K562 (cell line): ENCODE measurements around the gene TLE7. TPM values are rescaled to one million over a fixed set of nuclear protein-coding genes. Genes with fewer than 3 reads are reported as not detected.

ENCODE experiments used
- ATAC-seq: fragments of 200-7000 bp; cut with Tn5 transposase; 3 replicates; pipeline ENCODE4 v1.9.1; 2020; ENCODE audit warnings: moderate library complexity
- BruUV-seq: library from RNA; stranded (reverse); fragments of 400-500 nt; replicated peaks from 2 replicates; lab custom pipeline; 2021; lab: Mats Ljungman, UMichigan
- CTCF ChIA-PET: fragments of 300-600 bp; formaldehyde crosslinking; extraction: SDS; loops from one replicate; lab custom pipeline; 2021; ENCODE audit warnings: low intra/inter-chr PET ratio; lab: Yijun Ruan, JAX
- POLR2A ChIA-PET: fragments of 300-600, 350-650 bp; sonication (Branson Sonifier 250); formaldehyde crosslinking; extraction: SDS; loops from one replicate; lab custom pipeline; 2021; ENCODE audit warnings: antibody characterized with exemption, inconsistent platforms; lab: Yijun Ruan, JAX
- DNase-seq, 4 experiments: peaks; one replicate each; pipeline versions ENCODE4 v3.0.0 to v3.0.0-alpha.2; 2011 to 2018; ENCODE audit warnings: low spot score in 3 of 4, mixed read lengths in 3 of 4; ENCODE audit errors: extremely low read depth in 1 of 4
- FAIRE-seq: peaks from 2 replicates; lab custom pipeline; 2011; peaks lifted over from hg19 to GRCh38; lab: Jason Lieb, UNC
- H2AFZ ChIP-seq: 2 replicates; pipeline ENCODE4 v1.6.0; 2011; ENCODE audit warnings: low read depth, low read length, control low read depth, inconsistent platforms
- H3K27ac ChIP-seq: fragments of 200-600 bp; 3 replicates; pipeline ENCODE4 v1.8.0; 2011; ENCODE audit warnings: low read depth, mild to moderate bottlenecking, control low read depth, inconsistent platforms, low read length, moderate library complexity, mixed read lengths; ENCODE audit errors: extremely low read depth
- H3K27me3 ChIP-seq, 2 experiments: fragments of 300-600 bp in 1 of 2; 2 replicates in 1 of 2; 3 replicates in 1 of 2; pipeline versions ENCODE4 v1.6.0 to v1.8.0; 2011; ENCODE audit warnings: inconsistent platforms in 2 of 2, low read length in 2 of 2, mild to moderate bottlenecking in 1 of 2, mixed read lengths in 1 of 2, moderate library complexity in 1 of 2; ENCODE audit not compliant: control insufficient read depth in 2 of 2, insufficient read depth in 2 of 2
- H3K36me3 ChIP-seq: fragments of 300-600 bp; 3 replicates; pipeline ENCODE4 v1.8.0; 2011; ENCODE audit warnings: mild to moderate bottlenecking, low read length, inconsistent platforms; ENCODE audit not compliant: control insufficient read depth, insufficient read depth
- H3K4me1 ChIP-seq, 2 experiments: fragments of 200-600 bp in 1 of 2; replicated peaks in 1 of 2; 2 replicates in 1 of 2; 3 replicates in 1 of 2; pipeline versions ENCODE4 v1.5.1 to v1.8.0; 2011; ENCODE audit warnings: inconsistent platforms in 2 of 2, low read length in 2 of 2, mild to moderate bottlenecking in 1 of 2, mixed read lengths in 1 of 2, moderate library complexity in 1 of 2; ENCODE audit not compliant: control insufficient read depth in 2 of 2, insufficient read depth in 2 of 2
- H3K4me2 ChIP-seq: 2 replicates; pipeline ENCODE4 v1.6.1; 2011; ENCODE audit warnings: low read length, control low read depth, inconsistent platforms, mixed read lengths; ENCODE audit not compliant: insufficient read depth
- H3K4me3 ChIP-seq: fragments of 200-600 bp; sonication (generic), shearing (Covaris generic); 2 replicates; pipeline ENCODE4 v1.5.1; 2016; ENCODE audit warnings: control low read depth, inconsistent platforms
- H3K79me2 ChIP-seq: fragments of 200-600 bp; 3 replicates; pipeline ENCODE4 v1.8.0; 2011; ENCODE audit warnings: low read length, inconsistent platforms; ENCODE audit not compliant: control insufficient read depth, insufficient read depth
- H3K9ac ChIP-seq, 2 experiments: 2 replicates each; pipeline versions ENCODE4 v1.6.0 to v1.6.1; 2011; ENCODE audit warnings: low read depth in 2 of 2, low read length in 2 of 2, control low read depth in 1 of 2, inconsistent platforms in 1 of 2, mild to moderate bottlenecking in 1 of 2, mixed read lengths in 1 of 2; ENCODE audit not compliant: insufficient read depth in 1 of 2
- H3K9me1 ChIP-seq: one replicate; pipeline ENCODE4 v1.6.0; 2011; ENCODE audit warnings: inconsistent platforms, mild to moderate bottlenecking, low read length, moderate library complexity; ENCODE audit not compliant: control insufficient read depth, insufficient read depth
- H3K9me3 ChIP-seq: replicated peaks from 2 replicates; pipeline ENCODE4 v1.5.1; 2011; ENCODE audit warnings: low read depth, low read length, inconsistent platforms; ENCODE audit not compliant: control insufficient read depth, insufficient read depth
- H4K20me1 ChIP-seq: replicated peaks from 2 replicates; pipeline ENCODE4 v1.6.1; 2011; ENCODE audit warnings: low read length, inconsistent platforms, mixed read lengths; ENCODE audit not compliant: control insufficient read depth, insufficient read depth
- ADNP ChIP-seq: fragments of 200-800 bp; sonication (Bioruptor generic); IDR thresholded peaks from 2 replicates; pipeline ENCODE4 v1.6.1; 2016; ENCODE audit warnings: missing genetic modification characterization, missing compliant biosample characterization
- ATF3 ChIP-seq, 2 experiments: fragments of 450-650 bp in 1 of 2; sonication (generic) in 1 of 2; formaldehyde crosslinking in 1 of 2; IDR thresholded peaks in 1 of 2; conservative IDR thresholded peaks in 1 of 2; 2 replicates each; pipeline versions ENCODE4 v1.6.1 to v1.8.1; 2016 to 2023; ENCODE audit warnings: mild to moderate bottlenecking in 2 of 2, moderate library complexity in 2 of 2, inconsistent platforms in 1 of 2, missing genetic modification reagents in 1 of 2
- BCL6 ChIP-seq: fragments of 250-450 bp; sonication (Bioruptor Pico); IDR thresholded peaks from 2 replicates; pipeline ENCODE4 v1.4.0; 2020
- BCOR ChIP-seq: fragments of 450-650 bp; IDR thresholded peaks from 2 replicates; pipeline ENCODE4 v1.6.1; 2016
- CEBPB ChIP-seq: fragments of 450-650 bp; IDR thresholded peaks from 2 replicates; pipeline ENCODE4 v1.6.1; 2016; ENCODE audit warnings: missing genetic modification characterization, missing compliant biosample characterization
- CUX1 ChIP-seq: fragments of 200-800 bp; sonication (Bioruptor generic); IDR thresholded peaks from 2 replicates; pipeline ENCODE4 v1.6.1; 2016; ENCODE audit warnings: missing genetic modification characterization, missing compliant biosample characterization
- DDX20 ChIP-seq: fragments of 450-650 bp; IDR thresholded peaks from 2 replicates; pipeline ENCODE4 v1.6.1; 2016; ENCODE audit warnings: missing genetic modification characterization, low read depth, mild to moderate bottlenecking, missing compliant biosample characterization, moderate library complexity
- ETV1 ChIP-seq: fragments of 450-650 bp; conservative IDR thresholded peaks from 2 replicates; pipeline ENCODE4 v1.6.1; 2016; ENCODE audit warnings: missing genetic modification characterization, control low read depth, low read depth, missing compliant biosample characterization
- KDM1A ChIP-seq, 2 experiments: fragments of 450-650 bp; IDR thresholded peaks; 2 replicates each; pipeline ENCODE4 v1.6.1; 2016; ENCODE audit warnings: mild to moderate bottlenecking in 2 of 2
- RBM25 ChIP-seq: fragments of 200-400 bp; formaldehyde crosslinking; IDR thresholded peaks from 2 replicates; pipeline ENCODE4 v1.6.1; 2018; ENCODE audit warnings: low read length, low read depth, moderate library complexity; ENCODE audit not compliant: severe bottlenecking
- RCOR1 ChIP-seq, 2 experiments: IDR thresholded peaks; 2 replicates each; pipeline ENCODE4 v1.6.1; 2012; ENCODE audit warnings: low read depth in 2 of 2, low read length in 2 of 2, borderline replicate concordance in 1 of 2, improper control_type of control experiment in 1 of 2
- TCFL5 ChIP-seq: fragments of 250-450 bp; sonication (Bioruptor Pico); conservative IDR thresholded peaks from 2 replicates; pipeline ENCODE4 v1.6.1; 2021; ENCODE audit warnings: mild to moderate bottlenecking, moderate library complexity, matching md5 sums
- ZNF175 ChIP-seq: fragments of 200-800 bp; sonication (Bioruptor generic); IDR thresholded peaks from 2 replicates; pipeline ENCODE4 v1.6.1; 2016; ENCODE audit warnings: low read depth, mild to moderate bottlenecking, missing genetic modification characterization, missing compliant biosample characterization
- WGBS: fragments of 100-300 bp; shearing (Covaris generic); methylation state at CpG from one replicate; pipeline ENCODE4 v1.1.6; 2016; ENCODE audit warnings: low coverage, mixed read lengths; ENCODE audit not compliant: insufficient coverage; ENCODE audit errors: missing lambda C conversion rate; 5-methylcytosine and 5-hydroxymethylcytosine counted together
- in situ Hi-C: fragments of 300-500 bp; cut with MboI; formaldehyde crosslinking; loops from 4 replicates; pipeline ENCODE4 v1.15.0; 2018; ENCODE audit warnings: inconsistent platforms, mixed read lengths
- intact Hi-C: fragments of 100-400 bp; cut with micrococcal nuclease; formaldehyde crosslinking; loops from 2 replicates; pipeline ENCODE4 v1.14.2; 2022
- polyA plus RNA-seq, 8 experiments: library from polyadenylated mRNA; depleted of rRNA in 4 of 8; stranded (reverse) in 5 of 8; unstranded in 3 of 8; fragments of >200 nt; fragmentation: Nextera tagmentation in 2 of 8; fragmentation: Illumina TruSeq in 1 of 8; extraction: Ambion mirVana in 2 of 8; extraction: Trizol in 1 of 8; gene quantifications; 2 replicates each; pipeline versions ENCODE4 v1.2.1 to v1.2.3, GENCODE V29; 2011 to 2014; ENCODE audit warnings: inconsistent platforms in 1 of 8, missing spikeins in 1 of 8
- total RNA-seq, 7 experiments: library from RNA; depleted of rRNA in 6 of 7; stranded (reverse); fragments of >200 nt in 6 of 7; fragmentation: Illumina TruSeq in 2 of 7; extraction: Trizol in 2 of 7; gene quantifications; 2 replicates each; pipeline versions ENCODE4 v1.2.1 to v1.2.3, GENCODE V29; 2011 to 2021; ENCODE audit warnings: low replicate concordance in 1 of 7

TLE7 gene
- total and polyA plus RNA-seq, 9 of the 15 experiments (the other 6 are each of a cell fraction or from before 2014, with no cell fraction given), result not detected

- TF ChIP-seq CUX1 (CRISPR knock-in tag), result no peak
- TF ChIP-seq BCL6 (CRISPR knock-in tag), result no peak
- TF ChIP-seq ZNF175 (CRISPR knock-in tag), result no peak
- TF ChIP-seq RCOR1 (IDR thresholded peaks at IDR 0.05; ENCODE audit: borderline replicate concordance in 1 of 2, low read depth in 2 of 2, low read length in 2 of 2), result no peak
These were observed at the start of gene TLE7 (continued) for GRCh38 chr16:71442051-71442440.

GRCh38 chr16:71491054-71491453, 49.2 kb upstream of the TLE7 start:
- ATAC-seq (no peak; the same call in 2 of the 3 replicates), FAIRE-seq (peak; percentile 51)
- Histone ChIP-seq H3K9ac (no peak overlapping the region), H3K9me3 (no peaks in the 10 kb centered on the region; the same call in none of the 2 replicates)
- no TSS peak for BruUV-seq
- TF ChIP-seq ETV1 (tag) (no peak), RBM25 (peak; percentile 94), CEBPB (no peak), TCFL5 (CRISPR knock-in tag) (no peak), ADNP (tag) (0 out of 2 replicates have a peak, but pooled peaks have one; percentile 23), BCOR (peak; percentile 73), DDX20 (tag) (no peak), ATF3 (IDR thresholded peaks at IDR 0.05) (no peak), ATF3 (CRISPR knock-in tag; conservative IDR thresholded peaks at IDR 0.05) (no peak), KDM1A (IDR thresholded peaks at IDR 0.05) (peak; percentile 22 to 47; a peak in 1 of 4 replicates)
- TF ChIP-seq, all 486 proteins: peak for 4
- Histone ChIP-seq H3K9me1 (no peaks in the 10 kb centered on the region), H3K4me2 (no peak overlapping the region), H3K27me3 (no peaks in the 10 kb centered on the region), H4K20me1 (no peaks in the 10 kb centered on the region), H3K79me2 (no peaks in the 10 kb centered on the region), H3K36me3 (no peaks in the 10 kb centered on the region; the same call in 2 of the 3 replicates), H3K4me3 (no peak overlapping the region), H2AFZ (peak overlapping the region; percentile 58), H3K27ac (0 out of 3 replicates have a peak overlapping the region, but pooled peaks have one; percentile 4), H3K4me1 (peaks cover 15 to 25% of the 10 kb centered on the region in 2 experiments)
- in situ Hi-C loops, result no loop called here
- intact Hi-C loops, result no loop called here
- ChIA-PET CTCF (no interaction called here), POLR2A (no interaction called here)
- WGBS, result 58% methylated on average over 3 of the region's 3 CpGs
- no peak for DNase-seq
